K562 (cell line): Measurements from ENCODE around the gene RRAS. TPM values are rescaled to one million over a fixed set of nuclear protein-coding genes. Genes with fewer than 3 reads are reported as not detected.
A peak's percentile ranks its signal among the peaks of the same experiment; 100 is the strongest.

Experiments
- ATAC-seq: fragments of 200-7000 bp; cut with Tn5 transposase; 3 replicates; pipeline ENCODE4 v1.9.1; 2020; ENCODE audit warnings: moderate library complexity
- BruUV-seq: library from RNA; stranded (reverse); fragments of 400-500 nt; replicated peaks from 2 replicates; lab custom pipeline; 2021; lab: Mats Ljungman, UMichigan
- CTCF ChIA-PET: fragments of 300-600 bp; formaldehyde crosslinking; extraction: SDS; loops from one replicate; lab custom pipeline; 2021; ENCODE audit warnings: low intra/inter-chr PET ratio; lab: Yijun Ruan, JAX
- POLR2A ChIA-PET: fragments of 300-600, 350-650 bp; sonication (Branson Sonifier 250); formaldehyde crosslinking; extraction: SDS; loops from one replicate; lab custom pipeline; 2021; ENCODE audit warnings: antibody characterized with exemption, inconsistent platforms; lab: Yijun Ruan, JAX
- DNase-seq, 4 experiments: peaks; one replicate each; pipeline versions ENCODE4 v3.0.0 to v3.0.0-alpha.2; 2011 to 2018; ENCODE audit warnings: low spot score in 3 of 4, mixed read lengths in 3 of 4; ENCODE audit errors: extremely low read depth in 1 of 4
- FAIRE-seq: peaks from 2 replicates; lab custom pipeline; 2011; peaks lifted over from hg19 to GRCh38; lab: Jason Lieb, UNC
- H2AFZ ChIP-seq: 2 replicates; pipeline ENCODE4 v1.6.0; 2011; ENCODE audit warnings: low read depth, low read length, control low read depth, inconsistent platforms
- H3K27ac ChIP-seq: fragments of 200-600 bp; 3 replicates; pipeline ENCODE4 v1.8.0; 2011; ENCODE audit warnings: low read depth, mild to moderate bottlenecking, control low read depth, inconsistent platforms, low read length, moderate library complexity, mixed read lengths; ENCODE audit errors: extremely low read depth
- H3K27me3 ChIP-seq, 2 experiments: fragments of 300-600 bp in 1 of 2; 2 replicates in 1 of 2; 3 replicates in 1 of 2; pipeline versions ENCODE4 v1.6.0 to v1.8.0; 2011; ENCODE audit warnings: inconsistent platforms in 2 of 2, low read length in 2 of 2, mild to moderate bottlenecking in 1 of 2, mixed read lengths in 1 of 2, moderate library complexity in 1 of 2; ENCODE audit not compliant: control insufficient read depth in 2 of 2, insufficient read depth in 2 of 2
- H3K36me3 ChIP-seq: fragments of 300-600 bp; 3 replicates; pipeline ENCODE4 v1.8.0; 2011; ENCODE audit warnings: mild to moderate bottlenecking, low read length, inconsistent platforms; ENCODE audit not compliant: control insufficient read depth, insufficient read depth
- H3K4me1 ChIP-seq, 2 experiments: fragments of 200-600 bp in 1 of 2; replicated peaks in 1 of 2; 2 replicates in 1 of 2; 3 replicates in 1 of 2; pipeline versions ENCODE4 v1.5.1 to v1.8.0; 2011; ENCODE audit warnings: inconsistent platforms in 2 of 2, low read length in 2 of 2, mild to moderate bottlenecking in 1 of 2, mixed read lengths in 1 of 2, moderate library complexity in 1 of 2; ENCODE audit not compliant: control insufficient read depth in 2 of 2, insufficient read depth in 2 of 2
- H3K4me2 ChIP-seq: 2 replicates; pipeline ENCODE4 v1.6.1; 2011; ENCODE audit warnings: low read length, control low read depth, inconsistent platforms, mixed read lengths; ENCODE audit not compliant: insufficient read depth
- H3K4me3 ChIP-seq: fragments of 200-600 bp; sonication (generic), shearing (Covaris generic); 2 replicates; pipeline ENCODE4 v1.5.1; 2016; ENCODE audit warnings: control low read depth, inconsistent platforms
- H3K79me2 ChIP-seq: fragments of 200-600 bp; 3 replicates; pipeline ENCODE4 v1.8.0; 2011; ENCODE audit warnings: low read length, inconsistent platforms; ENCODE audit not compliant: control insufficient read depth, insufficient read depth
- H3K9ac ChIP-seq, 2 experiments: 2 replicates each; pipeline versions ENCODE4 v1.6.0 to v1.6.1; 2011; ENCODE audit warnings: low read depth in 2 of 2, low read length in 2 of 2, control low read depth in 1 of 2, inconsistent platforms in 1 of 2, mild to moderate bottlenecking in 1 of 2, mixed read lengths in 1 of 2; ENCODE audit not compliant: insufficient read depth in 1 of 2
- H3K9me1 ChIP-seq: one replicate; pipeline ENCODE4 v1.6.0; 2011; ENCODE audit warnings: inconsistent platforms, mild to moderate bottlenecking, low read length, moderate library complexity; ENCODE audit not compliant: control insufficient read depth, insufficient read depth
- H3K9me3 ChIP-seq: replicated peaks from 2 replicates; pipeline ENCODE4 v1.5.1; 2011; ENCODE audit warnings: low read depth, low read length, inconsistent platforms; ENCODE audit not compliant: control insufficient read depth, insufficient read depth
- H4K20me1 ChIP-seq: replicated peaks from 2 replicates; pipeline ENCODE4 v1.6.1; 2011; ENCODE audit warnings: low read length, inconsistent platforms, mixed read lengths; ENCODE audit not compliant: control insufficient read depth, insufficient read depth
- CBX3 ChIP-seq, 2 experiments: IDR thresholded peaks; 1 replicate in 1 of 2; 2 replicates in 1 of 2; pipeline ENCODE4 v1.6.1; 2012; ENCODE audit warnings: inconsistent platforms in 2 of 2, low read length in 2 of 2, borderline replicate concordance in 1 of 2, control low read depth in 1 of 2
- CXXC5 ChIP-seq: fragments of 250-450 bp; sonication (Bioruptor Pico); IDR thresholded peaks from 2 replicates; pipeline ENCODE4 v1.8.0; 2022; ENCODE audit warnings: inconsistent platforms, mild to moderate bottlenecking, moderate library complexity
- ELF4 ChIP-seq: fragments of 450-650 bp; formaldehyde crosslinking; IDR thresholded peaks from 2 replicates; pipeline ENCODE4 v1.4.0; 2022; ENCODE audit warnings: missing genetic modification characterization
- KHSRP ChIP-seq: fragments of 450-650 bp; IDR thresholded peaks from 2 replicates; pipeline ENCODE4 v1.6.1; 2017
- MLLT1 ChIP-seq, 2 experiments: fragments of 450-650 bp; IDR thresholded peaks; 2 replicates each; pipeline ENCODE4 v1.6.1; 2016
- RFX1 ChIP-seq: fragments of 450-650 bp; IDR thresholded peaks from 2 replicates; pipeline ENCODE4 v1.6.1; 2016; ENCODE audit warnings: mild to moderate bottlenecking, moderate library complexity
- SAFB2 ChIP-seq: fragments of 200-400 bp; formaldehyde crosslinking; IDR thresholded peaks from 2 replicates; pipeline ENCODE4 v1.6.1; 2018; ENCODE audit warnings: borderline replicate concordance, low read length, low read depth, moderate library complexity; ENCODE audit not compliant: severe bottlenecking
- SRF ChIP-seq, 2 experiments: fragments of 250-450, 450-650 bp in 1 of 2; sonication (Bioruptor Pico) in 1 of 2; sonication (generic) in 1 of 2; formaldehyde crosslinking; IDR thresholded peaks; 2 replicates each; pipeline versions ENCODE4 v1.5.0 to v1.5.1; 2020 to 2022; ENCODE audit warnings: mild to moderate bottlenecking in 1 of 2, missing genetic modification reagents in 1 of 2
- TARDBP ChIP-seq: fragments of 450-650 bp; IDR thresholded peaks from 2 replicates; pipeline ENCODE4 v1.6.1; 2016
- ZBTB40 ChIP-seq, 2 experiments: fragments of 450-650 bp in 1 of 2; sonication (generic) in 1 of 2; formaldehyde crosslinking in 1 of 2; IDR thresholded peaks; 2 replicates each; pipeline versions ENCODE4 v1.7.1 to v1.9.0; 2016 to 2022; ENCODE audit warnings: inconsistent platforms in 1 of 2, mild to moderate bottlenecking in 1 of 2, missing genetic modification reagents in 1 of 2
- WGBS: fragments of 100-300 bp; shearing (Covaris generic); methylation state at CpG from one replicate; pipeline ENCODE4 v1.1.6; 2016; ENCODE audit warnings: low coverage, mixed read lengths; ENCODE audit not compliant: insufficient coverage; ENCODE audit errors: missing lambda C conversion rate; 5-methylcytosine and 5-hydroxymethylcytosine counted together
- in situ Hi-C: fragments of 300-500 bp; cut with MboI; formaldehyde crosslinking; loops from 4 replicates; pipeline ENCODE4 v1.15.0; 2018; ENCODE audit warnings: inconsistent platforms, mixed read lengths
- intact Hi-C: fragments of 100-400 bp; cut with micrococcal nuclease; formaldehyde crosslinking; loops from 2 replicates; pipeline ENCODE4 v1.14.2; 2022
- polyA plus RNA-seq, 8 experiments: library from polyadenylated mRNA; depleted of rRNA in 4 of 8; stranded (reverse) in 5 of 8; unstranded in 3 of 8; fragments of >200 nt; fragmentation: Nextera tagmentation in 2 of 8; fragmentation: Illumina TruSeq in 1 of 8; extraction: Ambion mirVana in 2 of 8; extraction: Trizol in 1 of 8; gene quantifications; 2 replicates each; pipeline versions ENCODE4 v1.2.1 to v1.2.3, GENCODE V29; 2011 to 2014; ENCODE audit warnings: inconsistent platforms in 1 of 8, missing spikeins in 1 of 8
- total RNA-seq, 7 experiments: library from RNA; depleted of rRNA in 6 of 7; stranded (reverse); fragments of >200 nt in 6 of 7; fragmentation: Illumina TruSeq in 2 of 7; extraction: Trizol in 2 of 7; gene quantifications; 2 replicates each; pipeline versions ENCODE4 v1.2.1 to v1.2.3, GENCODE V29; 2011 to 2021; ENCODE audit warnings: low replicate concordance in 1 of 7

The RRAS gene
- total and polyA plus RNA-seq, 9 of the 15 experiments (the other 6 are each of a cell fraction or from before 2014, with no cell fraction given) = 0.70 to 17.3 (median 8.2) TPM

- under 1% methylated on average over 45 of the region's 50 CpGs for WGBS
- peak; percentile 85 to 99 (median 91) for DNase-seq
- H2AFZ ChIP-seq = peak within 1 kb of the TSS; percentile 95
- in situ Hi-C loops = no loop called here
- peaks cover 58% of the 10 kb centered on the region for H3K79me2 ChIP-seq
- no peaks in the 10 kb centered on the region for H3K27me3 ChIP-seq
- CTCF ChIA-PET = no interaction called here
- peak; percentile 97 for FAIRE-seq
- peak within 1 kb of the TSS; percentile 81 for H3K4me3 ChIP-seq
- TSS peak; percentile 73 for BruUV-seq
- H4K20me1 ChIP-seq = peaks cover 6% of the 10 kb centered on the region; the same call in 1 of the 2 replicates
- POLR2A ChIA-PET = interaction anchor here (0.8 to 6.1 kb wide), 5 partner anchors 10 to 119 kb away, joined by 3 to 35 read pairs (median 6); partner anchors contain the start of gene PRMT1
- H3K27ac ChIP-seq = peak within 1 kb of the TSS; percentile 91
- peak; percentile 92 for ATAC-seq
- peak within 1 kb of the TSS; percentile 95 to 98 for H3K9ac ChIP-seq
- H3K9me3 ChIP-seq = no peaks in the 10 kb centered on the region
- intact Hi-C loops = loop anchor here (2.0 kb wide), 1 partner anchor 75 kb away; the partner anchor contains the start of gene PRR12
- peak within 1 kb of the TSS; percentile 99 for H3K4me2 ChIP-seq
- peaks cover 59% of the 10 kb centered on the region for H3K36me3 ChIP-seq
- no peaks in the 10 kb centered on the region for H3K9me1 ChIP-seq
- H3K4me1 ChIP-seq = peaks cover 7 to 33% of the 10 kb centered on the region in 2 experiments; a peak in 4 of 5 replicates
- TF ChIP-seq ZBTB40 (IDR thresholded peaks at IDR 0.05) (peak; percentile 99), ZBTB40 (CRISPR knock-in tag; IDR thresholded peaks at IDR 0.05) (peak; percentile 97), TARDBP (0 out of 2 replicates have a peak, but pooled peaks have one; percentile 18), SRF (CRISPR knock-in tag; IDR thresholded peaks at IDR 0.05) (peak; percentile 99 to 100), MLLT1 (IDR thresholded peaks at IDR 0.05) (peak in 1 of 2 experiments; percentile 73; a peak in 3 of 4 replicates), ELF4 (CRISPR knock-in tag) (peak; percentile 58), SAFB2 (no peak), KHSRP (no peak), CBX3 (IDR thresholded peaks at IDR 0.05; ENCODE audit: borderline replicate concordance in 1 of 2, low read length in 2 of 2) (no peak), RFX1 (no peak), CXXC5 (CRISPR knock-in tag) (peak; percentile 77)
Measured at GRCh38 chr19:49665351-49666119, 25.6 kb upstream of the RRAS start, which contains the start of the genes BCL2L12 and IRF3. TSS of gene BCL2L12 (plus strand) at chr19:49665933. CDS start at chr19:49666693, 760 bp downstream. TSS of gene IRF3 (minus strand) at chr19:49665857. CDS start at chr19:49664838, 1,019 bp downstream.
